ENCODE measurements around the gene GRAP2.

- no peak for TF ChIP-seq CTCF (optimal IDR thresholded peaks at IDR 0.05 in 1 of 3, IDR thresholded peaks at IDR 0.05 in 1 of 3, conservative IDR thresholded peaks at IDR 0.05 in 1 of 3; ENCODE audit: extremely low read depth in 1 of 3, insufficient read depth in 2 of 3, low read length in 3 of 3)
- no peak for TF ChIP-seq EZH2 (IDR thresholded peaks at IDR 0.05; ENCODE audit: low read length)
Observed at GRCh38 chr22:40018051-40018450, 117.2 kb downstream of the GRAP2 start.

All from keratinocyte (primary cell).